T-helper 22 cell (primary cell): Measurements from ENCODE around the gene COL7A1.

Experiments used
- DNase-seq: peaks from one replicate; pipeline ENCODE4 v3.0.0-alpha.2; 2020; ENCODE audit warnings: low read depth

Gene COL7A1

DNA sequence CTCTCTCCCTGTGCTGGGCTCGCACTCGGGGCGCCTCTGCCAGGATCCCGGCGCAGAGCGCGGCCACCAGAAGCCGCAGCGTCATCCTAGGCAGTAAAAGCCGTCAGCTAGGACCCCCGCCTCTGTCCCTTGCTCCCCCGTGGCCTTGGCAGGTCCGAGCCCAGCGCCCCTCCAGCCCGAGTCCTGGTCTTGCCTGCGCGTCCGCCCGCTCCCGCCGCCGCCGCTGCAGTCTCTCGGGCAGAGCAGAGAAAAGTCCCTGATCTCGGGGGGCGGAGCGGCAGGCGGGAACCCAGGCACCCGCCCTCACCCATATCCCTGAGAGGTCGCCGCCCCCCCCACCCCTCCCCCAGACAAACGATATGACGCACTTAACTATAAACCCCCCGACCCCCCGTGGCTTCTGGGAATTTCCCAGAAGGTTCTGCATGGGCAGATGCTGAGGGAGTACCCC lies at the start of gene COL7A1:
Gene COL7A1, minus strand, starts transcription at position 255 of the 451 bp plus-strand sequence. Its CDS starts 170 bp downstream, at position 85.
- no peak for DNase-seq

DNA sequence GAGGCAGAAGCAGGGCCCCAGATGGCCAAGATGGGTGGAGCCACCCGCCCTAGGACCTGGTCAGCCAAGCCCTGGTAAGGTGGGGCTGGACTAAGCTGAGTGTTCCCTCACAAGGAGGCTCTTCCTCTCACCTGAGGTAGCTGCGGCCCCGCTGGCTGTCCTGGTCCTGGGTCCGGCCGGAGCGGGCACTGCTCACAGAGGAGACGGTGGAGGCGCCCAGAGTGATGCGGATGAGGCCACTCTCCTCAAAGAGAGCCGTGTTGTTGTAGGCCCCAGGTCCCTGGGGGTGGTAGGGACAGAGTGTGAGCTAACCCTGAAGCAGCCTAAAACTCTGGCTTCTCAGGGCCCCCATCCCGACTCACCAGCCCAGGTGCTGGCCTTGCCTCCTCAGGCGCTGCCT lies 47.5 kb upstream of the COL7A1 start:
- no peak for DNase-seq

DNA sequence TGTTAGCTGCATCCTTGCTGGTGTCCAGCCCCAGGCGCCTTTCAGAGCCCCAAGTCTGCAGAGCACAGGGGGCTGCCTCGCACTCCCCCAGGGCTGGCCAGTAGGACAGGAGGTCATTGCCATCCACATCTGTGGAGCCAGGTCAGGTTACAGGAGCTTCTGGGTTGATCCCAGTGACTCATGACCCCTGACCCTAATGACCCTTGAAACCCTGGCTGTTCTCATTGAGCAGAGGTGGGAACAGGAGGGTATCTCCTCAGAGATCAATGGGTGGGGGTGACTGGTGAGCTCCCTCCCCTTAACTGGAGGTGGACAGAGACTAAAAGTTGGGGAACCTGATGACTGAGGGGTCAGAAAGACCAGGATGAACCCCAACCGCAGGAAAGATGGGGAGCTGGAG lies 46.3 kb upstream of the COL7A1 start:
- DNase-seq, result no peak

DNA sequence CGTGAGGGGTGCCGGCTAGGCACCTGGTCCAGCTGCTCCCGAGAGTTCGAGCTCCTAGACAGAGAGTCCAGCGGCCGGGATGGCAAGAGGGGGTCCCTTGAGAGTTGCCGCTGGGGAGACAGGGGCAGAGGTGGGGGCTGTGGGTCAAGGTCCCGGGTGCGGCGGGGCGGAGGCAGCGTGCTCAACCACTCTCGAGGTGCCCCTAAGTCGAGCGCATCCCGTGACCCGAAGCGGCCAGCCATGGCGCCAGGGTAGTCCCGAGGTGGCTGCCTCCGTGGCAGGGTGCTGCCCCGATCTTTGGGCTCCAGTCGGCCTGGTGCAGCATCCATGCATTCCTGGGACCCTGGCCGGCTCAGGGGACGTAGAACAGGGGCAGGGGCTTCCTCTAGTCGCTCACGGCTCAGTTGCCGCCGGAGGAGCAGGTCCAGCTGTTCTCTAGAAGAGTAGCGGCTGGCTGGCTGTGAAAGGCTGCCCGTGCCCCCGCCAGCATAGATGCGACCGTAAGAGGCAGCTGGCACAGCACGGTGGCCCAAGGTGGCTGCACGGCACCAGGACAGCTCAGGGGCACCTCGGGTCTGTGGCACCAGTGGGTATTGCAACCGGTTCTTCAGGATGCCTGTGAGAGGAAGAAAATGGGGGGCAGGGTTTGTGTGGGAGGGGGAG lies 44.9 kb upstream of the COL7A1 start:
- no peak for DNase-seq

DNA sequence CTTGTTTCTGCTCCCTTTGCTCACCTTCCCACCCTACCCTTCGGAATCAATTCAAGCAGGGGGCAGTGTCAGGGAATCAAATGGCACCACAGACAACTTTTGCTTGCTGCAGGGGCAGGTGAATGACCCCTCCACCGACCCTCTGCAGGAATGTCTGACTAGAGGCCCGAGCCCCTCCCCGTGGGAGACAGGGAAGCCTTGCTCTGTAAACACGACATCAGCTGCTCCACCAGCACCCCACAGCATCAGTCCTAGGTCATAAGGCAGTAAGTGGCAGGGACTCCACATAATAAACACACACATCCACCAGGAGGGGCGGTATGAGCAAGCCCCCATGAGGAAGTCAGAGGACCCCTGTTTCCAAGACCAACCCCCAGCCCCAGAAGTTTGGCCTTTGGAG lies 42.2 kb upstream of the COL7A1 start:
- DNase-seq, result no peak

DNA sequence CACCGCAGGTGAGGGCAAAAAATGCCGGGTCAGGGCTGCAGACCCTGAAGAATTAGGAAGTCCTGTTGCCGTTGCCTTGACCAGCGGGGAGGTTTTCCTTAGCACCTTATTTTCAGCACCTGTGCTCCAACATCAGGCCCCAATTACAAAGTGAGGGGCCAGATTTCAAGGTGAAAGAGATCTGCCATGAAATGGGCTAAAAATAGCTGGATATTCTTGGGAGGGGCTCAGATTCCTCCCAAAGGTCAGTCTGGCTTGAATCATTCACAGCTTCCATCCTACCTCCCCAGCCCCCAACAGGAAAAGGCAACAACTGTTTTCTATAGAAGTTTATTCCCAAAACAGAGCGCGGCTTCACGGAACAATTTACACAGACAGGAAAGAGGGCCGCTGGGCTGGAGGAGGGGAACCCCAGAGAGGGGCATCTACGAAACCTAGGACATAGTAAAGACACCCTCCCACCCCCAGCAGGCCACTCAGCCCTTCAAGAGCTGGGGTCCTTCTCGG lies 41.1 kb upstream of the COL7A1 start:
- no peak for DNase-seq

DNA sequence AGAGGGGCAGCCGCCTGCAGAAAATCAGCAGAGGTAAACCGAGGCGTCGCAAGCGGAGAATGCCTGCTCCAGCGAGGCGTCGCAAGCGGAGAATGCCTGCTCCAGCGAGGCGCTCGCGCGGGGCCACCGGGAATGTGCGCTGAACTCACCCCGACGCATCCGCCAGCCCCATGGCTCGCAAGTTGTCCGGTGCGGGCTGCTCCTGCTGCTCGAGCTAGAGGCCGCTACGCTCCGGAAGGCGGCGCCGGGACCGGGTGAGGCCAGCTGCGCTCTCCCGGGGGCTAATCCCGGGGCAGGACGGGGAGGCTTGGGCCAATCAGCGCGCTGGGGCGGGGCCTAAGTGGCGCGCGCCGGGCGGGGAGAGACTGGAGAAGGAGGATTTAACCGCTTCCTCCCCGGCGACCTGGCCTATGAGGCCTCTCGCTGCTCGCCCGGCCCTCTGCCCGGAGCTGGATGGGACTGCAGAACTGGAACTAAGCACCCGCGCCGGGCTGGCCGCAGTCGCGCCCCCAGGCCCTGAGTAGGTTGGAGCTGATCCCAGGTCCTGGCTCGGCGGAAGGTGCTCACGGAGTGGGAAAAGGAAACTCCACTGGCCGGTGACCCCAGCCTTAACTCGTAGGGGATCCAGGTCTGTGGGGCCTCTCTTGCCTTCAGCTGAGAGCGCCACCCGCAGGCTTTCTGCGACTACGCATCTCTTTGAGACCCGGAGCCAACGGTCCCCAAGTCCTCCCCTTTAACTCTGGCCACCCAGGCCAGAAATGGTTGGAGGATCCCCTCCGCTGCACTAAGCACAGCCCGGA lies 40.3 kb upstream of the COL7A1 start, which contains the start of gene SLC26A6:
Gene SLC26A6, minus strand, starts transcription at position 240 of the 800 bp plus-strand sequence. Its CDS starts 68 bp downstream, at position 172.
- peak; percentile 89 for DNase-seq

DNA sequence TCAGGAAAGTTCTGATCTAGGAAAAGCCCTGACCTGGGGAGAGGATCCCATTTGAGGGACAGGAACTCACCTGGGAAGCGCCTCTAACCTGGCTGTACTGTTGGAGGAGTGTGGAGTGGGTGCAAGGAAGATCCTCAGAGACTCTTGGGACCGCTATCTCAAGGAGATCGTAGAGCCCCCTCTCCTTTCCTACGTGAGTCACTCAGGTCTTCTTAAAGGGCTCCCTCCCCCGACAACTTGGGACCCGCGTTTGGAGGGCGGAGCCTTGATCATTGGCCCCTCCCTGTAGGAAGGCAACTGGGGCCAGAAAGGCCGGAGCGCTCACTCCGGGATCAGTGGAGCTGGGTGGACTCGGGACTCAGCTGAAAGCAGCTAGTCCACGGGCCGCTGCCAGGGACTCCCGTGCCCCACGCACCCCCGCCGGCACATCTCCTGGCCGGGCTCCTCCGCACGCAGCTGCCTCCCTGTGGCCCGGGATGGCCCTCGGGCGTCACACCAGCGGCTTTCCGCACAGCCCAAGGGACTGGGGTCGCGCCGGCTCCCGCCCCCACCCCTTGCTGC lies 39.6 kb upstream of the COL7A1 start:
- DNase-seq, result peak; percentile 23

DNA sequence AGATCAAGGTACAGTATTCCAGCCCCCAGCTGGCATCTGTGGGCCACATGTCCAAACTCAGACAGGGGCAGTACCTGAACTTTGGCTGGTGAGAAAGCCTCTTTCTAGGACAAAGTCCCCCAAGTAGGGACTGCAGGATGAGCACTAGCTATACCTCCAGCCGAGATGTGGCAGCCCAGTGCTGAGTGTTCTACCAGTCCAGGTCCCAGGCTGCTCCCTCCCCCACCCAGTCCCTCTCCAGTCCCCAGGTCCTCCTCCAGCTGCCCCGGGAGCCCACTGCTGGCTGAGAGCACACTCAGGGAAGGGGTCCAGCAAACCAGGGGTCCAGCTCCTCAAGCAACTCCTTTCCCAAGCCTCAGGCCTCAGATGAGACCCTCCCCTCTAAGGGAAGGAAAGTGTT lies 38.6 kb upstream of the COL7A1 start:
- DNase-seq, result no peak

DNA sequence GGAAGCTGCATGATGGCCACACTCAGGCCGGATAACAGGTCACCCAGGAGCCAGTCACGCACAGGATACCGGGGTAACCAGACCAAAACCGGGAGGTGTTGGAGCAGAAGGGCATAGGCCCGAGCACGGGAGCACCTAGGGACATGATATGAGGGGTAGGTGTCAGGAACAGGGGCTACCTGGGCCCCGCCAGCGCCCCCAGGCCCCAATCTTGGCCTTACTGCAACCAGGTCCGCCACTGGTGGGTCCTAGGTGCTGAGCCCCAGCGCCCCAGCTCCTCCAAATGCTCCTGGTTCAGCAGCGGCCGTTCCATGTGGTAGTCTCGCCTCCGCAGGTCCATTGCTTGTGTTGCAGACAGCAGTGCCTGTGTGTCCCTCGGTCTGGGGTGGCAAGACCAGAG lies 38.1 kb upstream of the COL7A1 start:
- no peak for DNase-seq

DNA sequence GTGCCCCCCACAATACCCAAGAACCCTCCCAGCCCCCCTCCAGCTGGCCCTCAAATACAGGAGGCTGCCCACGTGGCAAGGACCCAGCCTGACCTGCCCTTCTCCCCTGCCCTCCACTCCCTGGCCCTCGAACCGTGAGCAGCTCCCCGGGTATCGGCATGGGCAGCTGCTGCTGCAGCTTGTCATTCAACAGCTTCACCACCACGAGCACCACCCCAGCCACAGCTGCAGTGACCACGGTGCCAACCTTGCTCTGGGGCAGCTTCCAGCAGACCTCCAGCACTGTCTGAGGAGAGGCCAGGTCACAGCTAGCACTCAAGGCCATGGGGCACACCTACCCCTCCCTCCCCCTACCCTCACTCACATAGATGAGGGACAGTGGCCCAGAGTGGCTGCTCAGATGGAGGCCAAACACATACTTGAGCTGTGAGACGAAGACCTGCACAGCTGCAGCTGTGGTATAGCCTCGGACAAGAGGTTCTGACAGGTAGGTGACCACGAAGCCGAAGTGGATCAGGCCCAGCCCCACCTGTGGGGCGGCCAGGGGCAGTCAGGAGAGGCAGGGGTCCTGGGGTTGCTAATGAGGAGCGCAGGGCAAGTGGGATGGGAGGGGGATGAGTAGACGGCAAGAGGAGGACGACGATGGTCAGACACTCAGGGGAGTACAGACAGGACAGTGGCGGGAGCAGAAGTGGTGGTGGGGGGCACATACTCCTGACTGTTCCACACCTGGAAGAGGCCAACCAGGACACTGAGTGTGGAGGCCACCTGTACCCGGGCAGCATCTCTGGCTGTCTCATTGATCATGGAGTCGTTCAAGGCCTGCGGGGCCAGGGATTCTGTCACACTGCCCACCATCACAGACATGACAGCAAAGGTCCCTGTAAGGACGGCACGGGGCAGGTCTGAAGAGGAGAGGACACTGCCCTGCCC lies 36.7 kb upstream of the COL7A1 start:
- no peak for DNase-seq

DNA sequence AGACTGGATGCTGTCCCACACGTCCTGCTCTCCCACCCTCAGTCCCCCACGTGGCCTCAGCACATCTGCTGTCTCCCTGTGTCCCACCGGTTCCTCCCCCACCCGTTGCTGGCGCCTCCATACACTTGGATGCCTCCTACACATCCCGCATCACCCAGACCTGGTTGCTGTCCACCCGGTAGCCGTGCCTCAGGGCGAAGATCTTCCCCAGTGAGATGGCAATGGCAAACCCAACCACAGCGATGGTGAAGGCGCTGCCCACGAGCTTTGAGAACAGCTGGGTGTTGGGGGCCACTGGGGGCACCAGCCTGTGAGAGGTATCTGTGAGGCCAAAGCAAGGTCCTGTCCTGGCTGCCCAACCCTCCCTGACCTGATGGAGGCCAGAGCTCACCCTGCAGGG lies 35.7 kb upstream of the COL7A1 start:
- DNase-seq, result no peak

DNA sequence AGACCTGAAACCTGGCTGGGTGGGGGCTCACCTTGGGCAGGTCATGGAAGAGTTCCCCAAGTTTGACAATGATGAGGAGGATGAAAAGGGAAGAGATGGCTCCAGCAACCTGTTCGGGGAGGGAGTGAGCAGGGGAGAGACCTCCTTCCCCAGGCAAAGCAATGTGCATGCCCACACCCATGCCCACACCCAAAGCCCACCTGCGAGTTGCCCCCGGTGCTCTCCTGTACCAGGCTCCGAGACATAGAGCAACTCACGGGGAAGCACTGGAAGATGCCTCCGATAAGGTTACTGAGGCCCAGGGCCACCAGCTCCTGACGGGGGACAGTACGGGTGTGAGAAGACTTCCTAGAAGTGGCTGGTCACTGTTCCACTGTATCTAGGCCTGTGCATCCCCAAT lies 35.3 kb upstream of the COL7A1 start:
- no peak for DNase-seq

DNA sequence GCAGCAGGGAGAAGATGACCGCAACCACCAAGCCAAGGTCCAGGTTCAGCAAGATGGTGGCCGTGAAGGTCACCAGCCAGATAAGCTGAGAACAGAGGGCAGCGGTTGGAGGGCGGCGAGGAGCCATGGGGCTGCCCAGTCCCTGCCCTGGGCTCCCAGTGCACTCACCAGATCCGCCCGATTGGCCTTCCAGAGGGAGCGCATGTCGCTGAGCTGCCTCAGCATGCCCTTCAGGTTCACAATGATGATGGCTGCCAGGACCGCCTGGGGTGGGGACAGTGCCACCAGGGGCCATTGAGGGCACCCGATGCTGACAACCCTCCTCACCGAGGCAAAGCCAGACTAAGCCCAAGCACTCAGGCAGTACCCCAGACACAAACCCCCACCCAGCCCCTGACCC lies 34.8 kb upstream of the COL7A1 start:
- no peak for DNase-seq

DNA sequence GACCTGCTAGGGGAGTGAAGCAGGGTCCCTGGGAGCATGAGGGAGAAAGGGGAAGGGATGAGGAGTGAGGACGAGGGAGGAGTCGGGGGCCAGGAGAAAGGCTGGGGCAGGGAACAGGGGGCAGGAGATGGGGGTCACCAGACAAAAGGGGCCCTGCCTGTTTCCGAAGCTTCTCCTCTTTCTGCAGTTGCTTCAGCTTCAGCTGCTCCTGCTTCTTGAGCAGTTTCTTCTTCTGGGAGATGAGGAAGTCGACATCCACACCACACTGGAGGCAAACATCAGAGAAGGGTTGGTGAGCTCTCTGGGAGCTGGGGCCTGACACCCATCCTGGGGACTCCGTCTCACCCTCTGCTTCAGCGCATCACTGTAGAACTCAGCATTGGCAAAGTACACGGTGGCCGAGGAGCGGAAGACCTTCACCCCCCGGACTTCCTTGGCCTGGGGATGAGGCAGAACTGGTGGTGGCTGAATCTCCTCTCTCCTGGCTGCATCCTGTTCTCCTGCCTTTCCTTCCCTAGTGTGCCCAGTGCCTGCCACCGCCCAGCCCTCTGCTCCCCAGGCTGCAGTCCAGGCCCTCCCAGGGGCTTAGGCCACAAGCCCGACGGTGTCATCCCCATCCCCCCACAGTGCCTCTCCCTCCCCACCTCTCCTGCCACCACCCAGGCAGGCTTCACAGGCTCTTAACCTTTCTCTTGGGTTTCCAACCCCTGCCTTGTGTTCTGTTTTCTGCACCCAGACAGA lies 33.3 kb upstream of the COL7A1 start:
- DNase-seq, result no peak

DNA sequence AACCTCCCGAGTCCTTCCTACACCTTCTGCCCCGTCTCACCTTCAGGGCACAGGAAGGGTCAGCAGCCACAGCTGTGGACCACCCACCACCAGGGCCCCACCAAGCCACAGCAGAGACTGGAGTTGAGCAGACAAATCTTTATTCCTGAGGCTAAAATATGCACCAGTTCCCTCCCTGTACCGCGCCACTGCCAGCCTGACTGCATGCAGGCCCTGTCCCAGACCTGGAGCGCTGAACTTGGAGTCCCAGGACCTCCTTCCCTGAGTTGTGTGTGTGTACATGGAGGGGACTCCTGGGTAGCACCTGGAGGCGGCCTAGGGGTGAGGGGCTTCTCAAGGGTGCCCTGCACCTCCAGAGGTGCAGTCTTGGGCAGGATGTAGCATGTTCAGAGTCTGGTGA lies 30.5 kb upstream of the COL7A1 start:
- DNase-seq, result no peak

DNA sequence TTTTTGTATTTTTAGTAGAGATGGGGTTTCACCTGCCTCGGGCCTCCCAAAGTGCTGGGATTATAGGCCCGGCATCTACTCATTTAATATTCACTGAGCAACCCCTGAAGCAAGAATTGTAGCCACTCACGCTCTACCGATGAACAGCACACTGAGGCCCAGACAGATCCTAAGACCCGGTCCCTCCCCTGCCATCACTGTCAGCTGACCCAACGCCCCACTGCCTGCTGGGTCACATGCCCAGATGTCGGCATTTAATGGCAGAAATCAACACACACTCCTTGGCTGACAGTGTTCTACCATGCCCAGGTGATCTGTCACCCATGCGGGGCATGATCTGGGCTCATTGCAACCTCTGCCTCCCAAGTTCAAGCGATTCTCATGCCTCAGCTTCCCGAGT lies 29.6 kb upstream of the COL7A1 start:
- DNase-seq, result no peak

DNA sequence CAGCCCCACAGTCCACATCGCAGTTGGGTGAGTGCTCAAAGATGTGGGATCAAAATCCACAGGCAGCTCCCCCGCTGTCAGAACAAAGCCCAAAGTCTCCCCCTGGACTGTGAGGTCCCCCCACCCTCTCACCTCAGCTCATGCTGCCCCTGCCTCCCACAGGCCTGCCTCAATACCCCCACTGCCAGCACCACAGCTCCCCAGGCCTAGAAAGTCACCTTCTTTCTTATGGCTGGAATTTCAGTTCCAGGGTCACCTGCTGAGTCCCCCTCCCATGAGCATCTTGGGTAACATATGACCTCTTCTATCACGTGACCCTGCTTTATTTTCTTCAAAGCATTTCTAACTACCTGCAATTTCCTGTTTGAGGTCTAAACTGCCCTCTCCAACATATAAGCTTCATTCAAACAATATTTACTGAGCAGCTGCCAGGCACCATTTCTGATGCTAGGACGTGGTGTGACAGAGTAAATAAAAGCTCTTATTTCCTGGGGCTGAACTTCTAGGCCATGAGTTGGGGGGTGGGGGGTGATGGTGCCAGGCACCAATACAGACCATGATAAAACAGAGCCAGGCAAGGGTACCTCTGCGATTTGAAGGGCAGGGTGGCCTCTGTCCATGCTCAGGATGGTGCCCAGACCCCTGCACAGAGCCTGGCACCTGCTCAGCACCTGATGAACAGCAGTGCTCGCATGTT lies 28.9 kb upstream of the COL7A1 start:
- DNase-seq, result no peak

DNA sequence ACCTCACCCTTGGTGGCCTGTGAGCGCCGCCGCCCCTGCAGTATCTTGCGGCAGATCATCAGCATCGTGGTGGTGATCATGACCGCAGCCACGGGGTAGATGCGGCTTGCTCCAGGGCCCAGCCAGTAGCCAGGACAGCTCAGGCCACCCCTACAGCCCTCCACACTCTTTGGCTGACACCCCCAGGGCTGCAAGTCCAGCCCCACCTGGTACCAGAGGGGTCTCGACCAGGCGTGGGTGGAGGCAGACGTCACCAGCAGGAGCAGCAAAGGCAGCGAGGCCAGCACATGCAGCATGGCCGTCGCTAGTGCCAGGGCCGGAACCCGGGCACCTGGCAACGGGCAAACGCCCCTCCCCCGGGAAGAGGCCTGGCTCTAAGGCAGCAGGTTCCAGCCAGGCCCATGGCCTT lies 26.3 kb upstream of the COL7A1 start, which contains the start of gene TMEM89:
Gene TMEM89, minus strand, starts transcription at position 309 of the 409 bp plus-strand sequence. Its CDS starts 13 bp downstream, at position 296.
- DNase-seq, result no peak
